Muscle layer of duodenum (tissue), 2 donors: ENCODE data around the gene SAMD9.

Experiments used
- H3K27ac ChIP-seq: one replicate; pipeline ENCODE4 v1.7.0; 2013; ENCODE audit warnings: mild to moderate bottlenecking, low read length
- H3K27me3 ChIP-seq: one replicate; pipeline ENCODE4 v1.7.0; 2013; ENCODE audit warnings: low read depth, mild to moderate bottlenecking, control low read depth, low read length
- H3K36me3 ChIP-seq, 2 donors: one replicate each; pipeline ENCODE4 v1.7.0; 2013; ENCODE audit warnings: low read length in 2 of 2, control low read depth in 1 of 2, mild to moderate bottlenecking in 1 of 2; ENCODE audit not compliant: insufficient read depth in 2 of 2, control insufficient read depth in 1 of 2
- H3K4me1 ChIP-seq, 2 donors: one replicate each; pipeline ENCODE4 v1.7.0; 2013; ENCODE audit warnings: low read length in 2 of 2, mild to moderate bottlenecking in 2 of 2, control low read depth in 1 of 2, moderate library complexity in 1 of 2; ENCODE audit not compliant: insufficient read depth in 2 of 2, control insufficient read depth in 1 of 2
- H3K4me3 ChIP-seq, 2 donors: one replicate each; pipeline ENCODE4 v1.7.0; 2013; ENCODE audit warnings: low read length in 2 of 2, low read depth in 1 of 2, mild to moderate bottlenecking in 1 of 2
- H3K9me3 ChIP-seq, 2 donors: one replicate each; pipeline ENCODE4 v1.7.0; 2013; ENCODE audit warnings: low read length in 2 of 2, control low read depth in 1 of 2, mild to moderate bottlenecking in 1 of 2; ENCODE audit not compliant: control insufficient read depth in 1 of 2
- donor health status: healthy.

Gene SAMD9

DNA sequence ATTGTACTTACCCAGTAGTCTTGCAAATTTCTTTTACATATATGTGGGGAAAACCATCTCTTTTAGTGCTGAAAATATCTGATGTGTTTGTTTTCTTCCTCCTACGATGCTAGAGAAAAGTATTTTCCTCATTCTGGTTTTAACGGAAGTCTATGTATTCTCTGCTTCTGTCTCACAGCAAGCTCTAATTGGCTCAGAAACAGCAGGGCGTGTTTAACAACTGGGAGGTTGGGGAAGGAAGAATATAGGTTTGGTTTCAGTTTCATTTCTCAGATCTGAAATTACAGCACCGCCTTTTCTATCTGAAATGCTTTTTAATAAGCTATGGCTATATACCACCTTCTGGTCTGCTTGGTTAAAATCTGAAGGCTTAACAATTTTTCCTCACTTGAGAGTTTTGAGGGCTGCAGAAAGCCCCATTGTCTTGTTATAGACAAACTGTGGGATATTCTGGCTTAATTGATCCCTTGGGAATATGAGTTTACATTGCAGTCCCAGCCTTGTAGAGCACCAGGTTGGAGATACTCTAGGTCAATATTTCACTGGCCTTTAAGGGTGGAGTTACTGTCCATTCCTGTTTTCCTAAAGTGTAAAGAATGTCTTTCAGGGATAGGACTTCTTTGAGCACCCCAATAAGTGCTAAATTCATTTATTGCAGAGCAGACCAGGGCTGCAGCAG, at the start of gene SAMD9:
Gene SAMD9, minus strand, starts transcription at position 128 of the 679 bp plus-strand sequence. CDS start 11,882 bp downstream, outside the sequence.
- Histone ChIP-seq H3K4me1 (peaks cover 5 to 8% of the 10 kb centered on the region in 2 donors), H3K36me3 (no peaks in the 10 kb centered on the region), H3K27ac (peak within 1 kb of the TSS; percentile 62), H3K27me3 (no peaks in the 10 kb centered on the region), H3K9me3 (peaks cover 0 to 9% of the 10 kb centered on the region in 2 donors), H3K4me3 (peak within 1 kb of the TSS; percentile 75 to 86)

GRCh38 chr7:93165447-93165846, 47.7 kb upstream of the SAMD9 start:
- Histone ChIP-seq H3K9me3 (peaks cover 0 to 11% of the 10 kb centered on the region in 2 donors), H3K27me3 (no peaks in the 10 kb centered on the region), H3K4me1 (no peaks in the 10 kb centered on the region), H3K36me3 (no peaks in the 10 kb centered on the region), H3K27ac (no peak overlapping the region), H3K4me3 (no peak overlapping the region)

DNA sequence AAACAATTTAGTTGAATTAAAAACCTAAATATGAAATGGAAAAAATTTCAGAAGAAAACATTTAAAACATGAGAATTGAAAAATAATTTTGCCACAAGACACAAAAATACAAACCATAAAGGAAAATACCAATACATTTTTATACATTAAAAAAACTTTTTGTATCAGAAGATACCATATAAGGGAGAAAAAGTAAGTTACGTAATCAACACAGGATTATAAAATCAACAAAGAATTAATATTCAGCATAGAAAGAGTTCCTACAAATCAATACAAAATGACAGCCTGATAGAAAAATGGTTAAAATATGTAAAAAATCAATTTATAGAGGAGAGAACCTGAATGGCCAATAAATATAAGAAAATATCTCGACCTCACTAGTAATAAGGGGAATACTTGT, 47.0 kb upstream of the SAMD9 start:
- peaks cover 0 to 6% of the 10 kb centered on the region in 2 donors for H3K9me3 ChIP-seq
- no peak overlapping the region for H3K4me3 ChIP-seq
- H3K36me3 ChIP-seq, result no peaks in the 10 kb centered on the region
- no peaks in the 10 kb centered on the region for H3K4me1 ChIP-seq
- no peak overlapping the region for H3K27ac ChIP-seq
- H3K27me3 ChIP-seq, result no peaks in the 10 kb centered on the region

GRCh38 chr7:93161181-93161762, 43.5 kb upstream of the SAMD9 start:
- H3K27me3 ChIP-seq, result no peaks in the 10 kb centered on the region
- H3K9me3 ChIP-seq, result no peaks in the 10 kb centered on the region
- H3K4me3 ChIP-seq, result no peak overlapping the region
- H3K4me1 ChIP-seq, result no peaks in the 10 kb centered on the region
- H3K27ac ChIP-seq, result no peak overlapping the region
- no peaks in the 10 kb centered on the region for H3K36me3 ChIP-seq

GRCh38 chr7:93160410-93160809, 42.6 kb upstream of the SAMD9 start:
- H3K4me3 ChIP-seq, result no peak overlapping the region
- no peaks in the 10 kb centered on the region for H3K9me3 ChIP-seq

DNA sequence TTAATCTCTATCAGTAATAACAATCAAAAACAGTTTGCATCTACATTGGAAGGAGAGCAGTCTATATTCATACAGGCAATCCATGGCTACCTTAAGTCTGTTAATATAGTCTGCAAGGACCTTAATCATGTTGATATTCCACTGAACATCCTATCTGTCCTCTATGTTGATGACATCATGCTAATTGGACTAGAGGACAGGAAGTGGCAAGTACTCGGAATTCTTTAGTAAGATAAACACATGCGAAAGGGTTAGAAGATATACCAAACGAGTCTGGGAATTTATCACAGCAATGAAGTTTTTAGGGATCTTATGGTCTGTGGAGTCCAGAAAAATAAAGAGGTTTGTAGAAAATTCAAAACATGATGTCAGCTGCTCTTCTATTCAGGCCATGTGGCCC, 41.7 kb upstream of the SAMD9 start:
- Histone ChIP-seq H3K36me3 (no peaks in the 10 kb centered on the region), H3K9me3 (no peaks in the 10 kb centered on the region), H3K27me3 (no peaks in the 10 kb centered on the region), H3K4me1 (no peaks in the 10 kb centered on the region), H3K4me3 (no peak overlapping the region), H3K27ac (no peak overlapping the region)

More at GRCh38 chr7:93160410-93160809, 42.6 kb upstream of the SAMD9 start:
- Histone ChIP-seq H3K27ac (no peak overlapping the region), H3K27me3 (no peaks in the 10 kb centered on the region), H3K4me1 (no peaks in the 10 kb centered on the region), H3K36me3 (no peaks in the 10 kb centered on the region)

DNA sequence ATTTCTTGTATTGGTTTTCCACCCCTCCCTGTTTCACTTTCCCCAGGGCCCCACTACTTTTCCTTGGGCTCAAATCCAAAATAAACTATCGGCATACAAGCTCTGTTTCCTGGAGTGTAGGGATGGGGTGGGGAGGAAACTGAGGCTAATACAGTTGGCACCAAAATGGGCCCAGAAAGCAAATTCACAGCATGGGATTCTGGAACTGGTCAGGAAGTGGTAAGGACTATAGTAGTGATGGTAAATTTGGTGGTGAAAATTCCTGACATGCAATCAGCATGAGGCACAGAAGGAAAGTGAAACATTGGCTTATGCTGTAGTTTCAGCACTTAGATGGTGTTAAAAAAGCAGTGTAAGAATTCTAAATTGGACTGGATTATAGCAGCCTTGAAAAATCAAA, 39.1 kb upstream of the SAMD9 start:
- Histone ChIP-seq H3K27ac (no peak overlapping the region), H3K4me3 (no peak overlapping the region), H3K36me3 (no peaks in the 10 kb centered on the region), H3K4me1 (no peaks in the 10 kb centered on the region), H3K9me3 (no peaks in the 10 kb centered on the region), H3K27me3 (no peaks in the 10 kb centered on the region)

- Histone ChIP-seq H3K27ac (no peak overlapping the region), H3K4me3 (no peak overlapping the region)
Observed at GRCh38 chr7:93150200-93150835, 32.5 kb upstream of the SAMD9 start.

GRCh38 chr7:93148727-93149126, 30.9 kb upstream of the SAMD9 start:
- no peaks in the 10 kb centered on the region for H3K27me3 ChIP-seq
- no peaks in the 10 kb centered on the region for H3K9me3 ChIP-seq
- H3K36me3 ChIP-seq, result peaks cover 4 to 11% of the 10 kb centered on the region in 2 donors
- H3K4me1 ChIP-seq, result peaks cover 0 to 7% of the 10 kb centered on the region in 2 donors
- H3K4me3 ChIP-seq, result peak overlapping the region; percentile 75 to 93
- H3K27ac ChIP-seq, result peak overlapping the region; percentile 77

More at GRCh38 chr7:93150200-93150835, 32.5 kb upstream of the SAMD9 start:
- peaks cover 0 to 7% of the 10 kb centered on the region in 2 donors for H3K4me1 ChIP-seq
- no peaks in the 10 kb centered on the region for H3K36me3 ChIP-seq
- no peaks in the 10 kb centered on the region for H3K27me3 ChIP-seq
- H3K9me3 ChIP-seq, result no peaks in the 10 kb centered on the region

DNA sequence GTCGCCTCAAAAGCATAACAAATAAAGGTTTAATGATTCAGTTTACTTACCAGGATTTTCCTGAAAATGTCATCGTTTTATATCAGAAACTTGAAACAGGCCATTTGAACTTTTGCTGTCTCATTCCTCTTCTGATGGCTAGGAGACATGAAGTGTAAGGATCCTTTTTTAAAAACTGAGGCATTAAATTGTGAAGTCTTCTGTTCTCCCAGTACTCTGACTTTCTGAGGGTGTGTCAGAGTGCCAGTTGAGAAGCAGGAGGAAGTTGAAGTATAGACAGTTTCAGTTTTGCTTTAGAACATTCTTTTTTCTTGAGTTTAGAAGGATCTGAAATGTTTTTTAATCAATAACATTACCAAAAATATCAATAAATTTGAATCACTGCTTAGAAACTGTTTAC, 30.4 kb upstream of the SAMD9 start, which contains the start of gene SAMD9L:
Gene SAMD9L, minus strand, starts transcription at position 242 of the 400 bp plus-strand sequence. CDS start 12,414 bp downstream, outside the sequence.
- Histone ChIP-seq H3K27me3 (no peaks in the 10 kb centered on the region), H3K27ac (peak within 1 kb of the TSS; percentile 77), H3K4me3 (peak within 1 kb of the TSS; percentile 75 to 93), H3K4me1 (peaks cover 0 to 7% of the 10 kb centered on the region in 2 donors), H3K9me3 (no peaks in the 10 kb centered on the region), H3K36me3 (peaks cover 10 to 17% of the 10 kb centered on the region in 2 donors)

GRCh38 chr7:93147363-93147762, 29.6 kb upstream of the SAMD9 start:
- Histone ChIP-seq H3K27me3 (no peaks in the 10 kb centered on the region), H3K9me3 (no peaks in the 10 kb centered on the region), H3K27ac (peak overlapping the region; percentile 77), H3K36me3 (peaks cover 18 to 24% of the 10 kb centered on the region in 2 donors), H3K4me1 (peaks cover 0 to 7% of the 10 kb centered on the region in 2 donors), H3K4me3 (peak overlapping the region; percentile 75 to 93)
